Subcutaneous abdominal adipose tissue (tissue), 5 donors: ENCODE measurements around the gene PLXNA4.

Source experiments
- H3K27ac ChIP-seq: one replicate; pipeline ENCODE4 v1.7.0; 2013; ENCODE audit warnings: low read depth, mild to moderate bottlenecking, inconsistent platforms, low read length, moderate library complexity
- H3K27me3 ChIP-seq, 5 donors: one replicate each; pipeline ENCODE4 v1.7.0; 2013; ENCODE audit warnings: low read length in 5 of 5, inconsistent platforms in 1 of 5; ENCODE audit not compliant: control insufficient read depth in 5 of 5, insufficient read depth in 4 of 5
- H3K36me3 ChIP-seq, 5 donors: one replicate each; pipeline ENCODE4 v1.7.0; 2013; ENCODE audit warnings: low read length in 5 of 5; ENCODE audit not compliant: control insufficient read depth in 5 of 5, insufficient read depth in 5 of 5
- H3K4me1 ChIP-seq, 5 donors: one replicate each; pipeline ENCODE4 v1.7.0; 2013; ENCODE audit warnings: low read length in 5 of 5, mild to moderate bottlenecking in 3 of 5, moderate library complexity in 1 of 5; ENCODE audit not compliant: control insufficient read depth in 5 of 5, insufficient read depth in 5 of 5
- H3K4me3 ChIP-seq, 5 donors: one replicate each; pipeline ENCODE4 v1.7.0; 2013; ENCODE audit warnings: low read length in 5 of 5, low read depth in 1 of 5
- H3K9ac ChIP-seq, 5 donors: one replicate each; pipeline ENCODE4 v1.7.0; 2013; ENCODE audit warnings: low read length in 5 of 5, mild to moderate bottlenecking in 4 of 5, moderate library complexity in 3 of 5
- H3K9me3 ChIP-seq, 5 donors: one replicate each; pipeline ENCODE4 v1.7.0; 2013; ENCODE audit warnings: low read length in 5 of 5; ENCODE audit not compliant: control insufficient read depth in 5 of 5
- donor health status: healthy.
- donor health status: healthy.
- donor health status: healthy.
- donor health status: healthy.
- donor health status: healthy.

Gene PLXNA4

DNA sequence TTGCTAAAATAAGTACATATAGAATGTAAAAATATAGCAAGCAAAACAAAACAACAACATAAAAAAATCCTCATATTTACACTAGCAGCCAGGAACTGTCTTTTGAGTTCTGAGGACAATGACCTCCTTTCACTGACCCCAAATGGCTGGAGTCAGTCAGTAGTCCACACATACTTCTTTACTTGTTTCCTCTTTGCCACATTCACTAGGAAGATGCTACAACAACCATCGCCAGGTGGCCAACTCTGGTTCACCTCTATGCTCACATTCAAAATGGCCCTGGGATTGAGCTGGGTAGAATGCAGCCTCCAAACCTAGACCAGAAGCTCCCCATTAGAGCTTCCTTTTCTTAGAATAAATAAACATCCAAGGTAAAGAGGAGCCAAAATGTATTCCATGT lies 356.2 kb downstream of the PLXNA4 start:
- Histone ChIP-seq H3K36me3 (peaks cover 7 to 59% (median 29%) of the 10 kb centered on the region in 5 donors), H3K27me3 (no peaks in the 10 kb centered on the region), H3K27ac (no peak overlapping the region), H3K9ac (no peak overlapping the region), H3K4me1 (no peaks in the 10 kb centered on the region), H3K4me3 (no peak overlapping the region), H3K9me3 (no peaks in the 10 kb centered on the region)

DNA sequence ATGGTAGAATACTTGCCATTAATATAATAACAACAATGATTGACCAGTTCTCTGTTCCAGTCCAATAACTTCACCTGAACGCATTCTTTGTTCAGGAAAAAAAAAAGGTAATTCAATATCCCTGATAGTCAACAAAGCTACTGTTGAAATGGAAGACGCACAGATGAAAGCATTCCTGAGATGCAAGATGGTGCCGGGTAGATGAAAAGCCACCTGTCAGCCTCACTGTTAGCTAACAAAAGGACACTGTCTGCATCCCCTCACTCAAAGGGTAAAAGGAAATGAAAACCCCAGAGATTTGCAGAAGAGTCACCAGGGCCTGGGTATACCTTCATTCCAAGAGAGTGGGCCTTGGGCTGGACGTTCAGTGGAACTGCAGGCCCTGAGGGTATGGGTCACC lies 357.4 kb downstream of the PLXNA4 start:
- Histone ChIP-seq H3K9me3 (no peaks in the 10 kb centered on the region), H3K9ac (no peak overlapping the region), H3K27ac (no peak overlapping the region), H3K36me3 (peaks cover 7 to 50% (median 23%) of the 10 kb centered on the region in 5 donors), H3K4me1 (no peaks in the 10 kb centered on the region), H3K4me3 (no peak overlapping the region), H3K27me3 (no peaks in the 10 kb centered on the region)

DNA sequence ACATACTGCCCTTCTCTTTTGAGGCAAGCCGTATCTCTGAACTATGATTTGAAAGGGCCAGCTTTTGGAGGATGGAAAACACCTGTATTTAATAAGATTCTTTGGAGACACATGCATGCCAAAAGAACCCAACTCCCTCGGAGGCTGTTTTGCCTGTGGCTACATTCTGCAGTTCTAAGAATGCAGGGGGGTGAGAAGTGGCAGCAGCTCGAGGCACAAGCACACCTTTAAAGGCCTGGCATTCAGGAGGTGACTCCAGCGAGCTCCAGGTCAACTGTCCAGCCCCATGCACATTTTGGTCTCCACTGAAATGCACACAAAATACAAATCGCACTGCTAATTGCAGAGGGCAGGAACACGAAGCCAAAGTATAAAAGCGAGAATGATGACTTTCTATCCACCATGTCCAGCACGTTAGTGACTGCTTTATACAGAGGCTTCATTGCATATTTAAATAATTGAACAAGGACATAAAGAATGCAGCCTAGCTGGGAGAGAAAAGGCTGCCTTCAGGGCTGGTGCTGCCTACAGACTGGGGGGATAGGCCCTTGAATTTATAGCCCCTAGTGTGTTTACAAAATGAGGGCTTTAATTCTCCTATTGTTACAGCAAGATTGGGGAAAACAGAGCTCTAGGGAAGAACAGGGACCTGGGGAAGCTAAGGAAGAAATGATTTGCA lies 359.3 kb downstream of the PLXNA4 start:
- peaks cover 2 to 38% (median 10%) of the 10 kb centered on the region in 5 donors for H3K36me3 ChIP-seq
- no peaks in the 10 kb centered on the region for H3K9me3 ChIP-seq
- no peaks in the 10 kb centered on the region for H3K27me3 ChIP-seq
- H3K27ac ChIP-seq, result no peak overlapping the region
- no peaks in the 10 kb centered on the region for H3K4me1 ChIP-seq
- no peak overlapping the region for H3K9ac ChIP-seq
- no peak overlapping the region for H3K4me3 ChIP-seq

DNA sequence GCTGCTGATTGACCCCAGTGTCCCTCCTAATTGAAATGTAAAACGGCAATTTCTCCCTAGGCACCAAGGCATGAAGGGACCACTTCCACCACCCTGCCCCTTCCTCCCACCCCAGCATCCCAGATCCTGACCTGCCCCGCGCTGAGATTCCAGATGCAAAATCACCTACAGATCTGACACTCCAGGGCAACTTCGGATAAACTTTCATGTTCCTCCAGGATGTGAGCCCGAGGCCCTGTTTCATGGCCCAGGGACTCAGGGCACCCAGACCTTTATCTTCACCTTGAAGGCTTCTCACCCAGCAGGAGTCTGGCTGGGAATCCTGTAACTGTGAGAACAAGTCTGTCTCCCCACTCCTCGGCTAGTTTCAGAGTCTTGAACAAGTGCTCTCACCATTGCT lies 361.8 kb downstream of the PLXNA4 start:
- H3K4me1 ChIP-seq, result no peaks in the 10 kb centered on the region
- H3K36me3 ChIP-seq, result peaks cover 3 to 38% (median 25%) of the 10 kb centered on the region in 5 donors
- no peaks in the 10 kb centered on the region for H3K27me3 ChIP-seq
- H3K27ac ChIP-seq, result no peak overlapping the region
- H3K9ac ChIP-seq, result no peak overlapping the region
- H3K9me3 ChIP-seq, result no peaks in the 10 kb centered on the region
- H3K4me3 ChIP-seq, result no peak overlapping the region

DNA sequence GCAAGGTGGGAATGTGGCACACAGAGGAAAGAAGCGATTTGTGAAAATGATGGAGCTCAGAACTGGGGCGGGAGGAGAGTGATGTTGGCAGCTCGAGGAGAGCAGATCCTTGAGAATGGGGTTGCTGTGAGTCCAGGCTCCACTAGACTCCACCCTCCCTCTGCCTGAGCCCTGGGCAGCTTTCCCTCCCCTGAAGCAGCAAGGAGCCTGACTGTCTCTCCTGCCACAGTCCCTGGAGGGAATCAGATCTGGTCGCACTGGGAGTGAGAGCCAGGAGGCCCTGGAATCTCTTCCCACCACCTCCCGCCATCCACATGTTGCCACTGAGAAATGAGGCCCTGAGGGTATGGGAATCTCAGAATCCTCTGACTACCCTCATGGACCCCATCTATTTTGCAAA lies 362.7 kb downstream of the PLXNA4 start:
- Histone ChIP-seq H3K36me3 (peaks cover 3 to 40% (median 28%) of the 10 kb centered on the region in 5 donors), H3K27me3 (no peaks in the 10 kb centered on the region), H3K4me3 (no peak overlapping the region), H3K27ac (no peak overlapping the region), H3K4me1 (no peaks in the 10 kb centered on the region), H3K9me3 (no peaks in the 10 kb centered on the region), H3K9ac (no peak overlapping the region)

DNA sequence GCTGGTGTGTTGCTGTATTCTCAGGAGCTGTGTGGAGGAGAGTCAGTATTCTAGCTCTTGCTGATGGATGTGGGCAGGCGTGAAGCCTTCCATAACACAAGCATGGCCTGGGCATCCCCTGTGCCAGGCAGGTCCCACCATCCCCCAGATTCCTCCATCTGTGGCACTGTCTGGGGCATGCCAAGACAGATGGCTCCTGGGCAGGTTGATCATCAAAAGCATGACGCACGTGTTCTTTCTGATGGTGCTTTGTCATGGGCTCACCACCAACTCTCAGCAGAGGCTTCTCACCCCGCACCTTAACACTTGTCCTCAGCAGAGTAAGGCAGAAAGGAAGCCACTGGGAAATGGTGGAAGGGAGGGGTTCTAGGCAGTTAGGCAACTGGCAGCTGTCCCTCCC lies 364.3 kb downstream of the PLXNA4 start:
- Histone ChIP-seq H3K9me3 (no peaks in the 10 kb centered on the region), H3K27ac (no peak overlapping the region), H3K36me3 (peaks cover 3 to 43% (median 28%) of the 10 kb centered on the region in 5 donors), H3K4me1 (no peaks in the 10 kb centered on the region), H3K27me3 (no peaks in the 10 kb centered on the region), H3K9ac (no peak overlapping the region), H3K4me3 (no peak overlapping the region)

DNA sequence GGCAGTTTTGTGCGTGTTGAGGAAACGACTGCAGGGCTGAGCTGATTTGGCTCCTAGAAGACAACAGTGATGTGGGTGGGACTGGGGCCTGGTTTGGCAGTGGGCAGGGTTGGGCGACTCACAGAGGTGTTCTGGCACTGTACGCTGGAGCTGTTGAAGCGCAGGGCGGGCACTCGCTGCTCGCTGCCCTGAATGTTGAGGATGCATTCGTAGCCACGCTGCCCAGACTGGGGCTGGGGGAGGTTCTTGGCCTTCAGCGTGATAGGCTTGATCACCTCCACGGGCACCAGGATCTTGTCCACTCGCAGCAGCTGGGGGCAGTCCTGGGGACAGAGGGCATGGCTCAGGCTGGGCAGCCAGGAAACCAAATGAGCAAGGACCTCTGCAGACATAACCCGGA lies 365.4 kb downstream of the PLXNA4 start:
- Histone ChIP-seq H3K4me3 (no peak overlapping the region), H3K9me3 (no peaks in the 10 kb centered on the region), H3K4me1 (no peaks in the 10 kb centered on the region), H3K27me3 (no peaks in the 10 kb centered on the region), H3K36me3 (peaks cover 3 to 40% (median 28%) of the 10 kb centered on the region in 5 donors), H3K9ac (no peak overlapping the region), H3K27ac (no peak overlapping the region)

DNA sequence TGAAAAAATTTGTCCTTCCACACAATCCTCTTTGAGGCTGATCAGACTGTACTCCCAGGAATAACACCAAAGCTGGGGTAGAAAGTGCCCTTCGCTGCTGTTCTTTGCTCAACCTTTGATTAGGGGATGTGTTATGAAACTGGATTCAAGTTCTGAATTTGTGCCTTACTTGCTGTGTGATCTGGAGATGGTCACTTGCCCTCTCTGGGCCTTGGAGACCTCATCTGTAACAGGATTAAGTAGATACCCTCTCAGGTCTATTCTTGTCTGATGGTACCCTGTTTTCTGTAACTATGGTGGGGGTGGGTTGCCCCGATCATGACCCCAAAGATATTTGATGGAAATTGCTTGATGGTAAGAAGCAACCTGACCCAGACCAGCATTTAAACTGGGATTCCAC lies 368.5 kb downstream of the PLXNA4 start:
- no peak overlapping the region for H3K9ac ChIP-seq
- H3K4me1 ChIP-seq, result peaks cover 0 to 4% (median 0%) of the 10 kb centered on the region in 5 donors
- H3K36me3 ChIP-seq, result peaks cover 3 to 44% (median 35%) of the 10 kb centered on the region in 5 donors
- no peaks in the 10 kb centered on the region for H3K27me3 ChIP-seq
- H3K4me3 ChIP-seq, result no peak overlapping the region
- no peak overlapping the region for H3K27ac ChIP-seq
- no peaks in the 10 kb centered on the region for H3K9me3 ChIP-seq

DNA sequence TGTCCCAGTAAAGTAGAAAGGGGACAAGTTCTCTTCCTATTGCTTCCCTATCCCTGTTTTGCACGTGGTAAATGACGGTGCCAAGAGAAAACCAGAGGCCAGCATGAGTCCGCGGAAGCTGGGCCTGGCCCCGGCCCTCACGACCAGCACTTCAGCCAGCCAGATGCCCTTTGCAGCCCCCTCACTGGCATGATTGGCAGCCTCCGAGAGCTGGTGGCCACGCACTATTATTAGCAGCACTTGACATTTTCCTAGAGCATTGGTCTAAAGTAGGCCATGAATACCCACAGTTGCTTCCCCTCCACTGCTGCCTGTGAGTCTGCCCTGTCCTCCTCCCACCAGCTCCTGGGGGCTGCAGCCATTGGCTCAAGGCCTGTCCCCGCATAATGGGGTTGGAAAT lies 369.1 kb downstream of the PLXNA4 start:
- Histone ChIP-seq H3K27ac (no peak overlapping the region), H3K4me3 (no peak overlapping the region)

DNA sequence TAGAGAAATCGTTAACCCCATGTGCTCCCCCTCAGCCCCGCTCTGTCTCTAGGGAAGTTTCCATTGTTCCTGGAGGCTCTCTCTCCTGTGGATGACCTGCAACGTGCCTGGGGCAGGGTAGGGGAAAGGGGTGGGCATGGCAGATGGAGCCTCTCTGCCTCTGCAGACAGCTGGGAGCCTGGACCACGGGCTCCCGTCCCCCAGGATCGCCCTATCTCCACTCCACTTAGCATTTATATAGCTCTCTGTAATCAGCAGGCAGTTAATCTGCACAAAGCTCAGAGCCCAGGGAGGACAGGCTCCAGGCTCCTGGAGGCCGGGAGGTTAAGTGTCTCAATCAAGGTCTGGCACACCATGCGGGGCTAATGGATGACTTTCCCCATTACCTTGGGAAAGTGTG lies 369.7 kb downstream of the PLXNA4 start:
- Histone ChIP-seq H3K9ac (no peak overlapping the region), H3K27ac (no peak overlapping the region), H3K4me3 (no peak overlapping the region), H3K36me3 (peaks cover 3 to 56% (median 40%) of the 10 kb centered on the region in 5 donors), H3K9me3 (no peaks in the 10 kb centered on the region), H3K4me1 (peaks cover 0 to 4% (median 0%) of the 10 kb centered on the region in 5 donors), H3K27me3 (no peaks in the 10 kb centered on the region)

More for the DNA sequence above, 369.1 kb downstream of the PLXNA4 start:
- Histone ChIP-seq H3K9me3 (no peaks in the 10 kb centered on the region), H3K9ac (no peak overlapping the region), H3K36me3 (peaks cover 3 to 50% (median 38%) of the 10 kb centered on the region in 5 donors), H3K27me3 (no peaks in the 10 kb centered on the region), H3K4me1 (peaks cover 0 to 4% (median 0%) of the 10 kb centered on the region in 5 donors)
